Activated CD4-positive, alpha-beta T cell treated with anti-CD3 and anti-CD28 coated beads, Interleukin-2, amount 50 U/mL, for 48 hours (primary cell): ENCODE data around the gene GBA3.

Experiments
- DNase-seq, 2 experiments: peaks; one replicate each; pipeline ENCODE4 v3.0.0-alpha.2; 2020

The GBA3 gene

GRCh38 chr4:22692736-22693135 lies at the start of gene GBA3:
Gene GBA3 (plus strand): TSS chr4:22692937.
- DNase-seq, result no peak

- DNase-seq, result no peak
Measured at GRCh38 chr4:22643952-22644351, 48.8 kb upstream of the GBA3 start.

GRCh38 chr4:22645481-22646182 lies 47.1 kb upstream of the GBA3 start:
- DNase-seq, result no peak

- no peak for DNase-seq
Measured at GRCh38 chr4:22648996-22649395, 43.7 kb upstream of the GBA3 start.

- DNase-seq, result no peak
Measured at GRCh38 chr4:22650771-22651170, 42.0 kb upstream of the GBA3 start.

- DNase-seq, result no peak
Measured at GRCh38 chr4:22653752-22654151, 39.0 kb upstream of the GBA3 start.

GRCh38 chr4:22661443-22661842 lies 31.3 kb upstream of the GBA3 start:
- no peak for DNase-seq

GRCh38 chr4:22667332-22667940 lies 25.3 kb upstream of the GBA3 start:
- DNase-seq, result no peak

GRCh38 chr4:22668301-22668700 lies 24.4 kb upstream of the GBA3 start:
- no peak for DNase-seq

- DNase-seq, result no peak
Measured at GRCh38 chr4:22668702-22669101, 24.0 kb upstream of the GBA3 start.

- no peak for DNase-seq
Measured at GRCh38 chr4:22670956-22671355, 21.8 kb upstream of the GBA3 start.

- DNase-seq, result no peak
Measured at GRCh38 chr4:22672519-22672918, 20.2 kb upstream of the GBA3 start.

- DNase-seq, result no peak
Measured at GRCh38 chr4:22672944-22673343, 19.8 kb upstream of the GBA3 start.

- no peak for DNase-seq
Measured at GRCh38 chr4:22674700-22675099, 18.0 kb upstream of the GBA3 start.

- no peak for DNase-seq
Measured at GRCh38 chr4:22676063-22676462, 16.7 kb upstream of the GBA3 start.

GRCh38 chr4:22677780-22678179 lies 15.0 kb upstream of the GBA3 start:
- no peak for DNase-seq

GRCh38 chr4:22678940-22679854 lies 13.5 kb upstream of the GBA3 start:
- DNase-seq, result no peak

GRCh38 chr4:22680065-22680642 lies 12.6 kb upstream of the GBA3 start:
- DNase-seq, result no peak

GRCh38 chr4:22683726-22684125 lies 9.0 kb upstream of the GBA3 start:
- no peak for DNase-seq

- DNase-seq, result no peak
Measured at GRCh38 chr4:22686141-22686540, 6.6 kb upstream of the GBA3 start.

- DNase-seq, result no peak
Measured at GRCh38 chr4:22688236-22688635, 4.5 kb upstream of the GBA3 start.

GRCh38 chr4:22689428-22689827 lies 3.3 kb upstream of the GBA3 start:
- DNase-seq, result no peak

GRCh38 chr4:22695029-22695428 lies 2.3 kb downstream of the GBA3 start:
- no peak for DNase-seq
